Prostate gland (tissue), 2 donors: ENCODE results near the gene BTNL9.

ENCODE experiments used
- CTCF ChIP-seq, 4 experiments: fragments of 200-600 bp in 2 of 4; fragments of 450-650 bp in 2 of 4; sonication (generic) in 2 of 4; IDR thresholded peaks; 1 replicate in 3 of 4; 2 replicates in 1 of 4; pipeline ENCODE4 v1.5.1; 2016 to 2019; ENCODE audit warnings: antibody characterized with exemption in 4 of 4, mild to moderate bottlenecking in 2 of 4, moderate library complexity in 2 of 4
- POLR2A ChIP-seq: fragments of 450-650 bp; IDR thresholded peaks from one replicate; pipeline ENCODE4 v1.6.1; 2016; ENCODE audit warnings: antibody characterized with exemption, mild to moderate bottlenecking

- no peak for TF ChIP-seq CTCF (IDR thresholded peaks at IDR 0.05)
- TF ChIP-seq POLR2A: no peak
Observed at GRCh38 chr5:181064987-181065386, 24.9 kb downstream of the BTNL9 start.
